Embryonic facial prominence (tissue), 1 donor: Measurements from ENCODE around the gene HLA-DPB1.
"Not testable (repeated sequence)": the region's sequence is repeated elsewhere in the genome, so short reads cannot be mapped to it uniquely, and the experiment has no call there.

Experiments
- DNase-seq: peaks from one replicate; pipeline ENCODE4 v3.0.0-alpha.2; 2016; ENCODE audit errors: extremely low spot score

HLA-DPB1 gene

GRCh38 chr6:33071569-33071968, 4.2 kb upstream of the HLA-DPB1 start:
- DNase-seq, result no peak

GRCh38 chr6:33072508-33073100, 3.2 kb upstream of the HLA-DPB1 start:
- no peak for DNase-seq

GRCh38 chr6:33073431-33073871, 2.3 kb upstream of the HLA-DPB1 start, which contains the start of gene HLA-DPA1:
Gene HLA-DPA1, minus strand, starts transcription at chr6:33073649.
- DNase-seq, result no peak

- no peak for DNase-seq
Observed at GRCh38 chr6:33075208-33075567, 602 bp upstream of the HLA-DPB1 start.

- no peak for DNase-seq
Observed at GRCh38 chr6:33076406-33076934, 680 bp downstream of the HLA-DPB1 start.

GRCh38 chr6:33077908-33078307, 2.1 kb downstream of the HLA-DPB1 start:
- DNase-seq, result no peak

GRCh38 chr6:33078442-33078841, 2.7 kb downstream of the HLA-DPB1 start:
- DNase-seq, result no peak

- no peak for DNase-seq
Observed at GRCh38 chr6:33078919-33079521, 3.2 kb downstream of the HLA-DPB1 start.

GRCh38 chr6:33079580-33079979, 3.8 kb downstream of the HLA-DPB1 start:
- no peak for DNase-seq

GRCh38 chr6:33080127-33081089, 4.6 kb downstream of the HLA-DPB1 start:
- peak; percentile 58 for DNase-seq

- DNase-seq, result no peak
Observed at GRCh38 chr6:33081098-33081824, 5.5 kb downstream of the HLA-DPB1 start.

GRCh38 chr6:33082702-33083101, 6.9 kb downstream of the HLA-DPB1 start:
- no peak for DNase-seq

- no peak for DNase-seq
Observed at GRCh38 chr6:33085627-33086026, 9.8 kb downstream of the HLA-DPB1 start.

- DNase-seq, result no peak
Observed at GRCh38 chr6:33088258-33088930, 12.6 kb downstream of the HLA-DPB1 start.

GRCh38 chr6:33088931-33089620, 13.3 kb downstream of the HLA-DPB1 start:
- DNase-seq, result no peak

GRCh38 chr6:33091957-33092356, 16.2 kb downstream of the HLA-DPB1 start:
- DNase-seq, result no peak

GRCh38 chr6:33092385-33092784, 16.6 kb downstream of the HLA-DPB1 start:
- no peak for DNase-seq

GRCh38 chr6:33093855-33094254, 18.1 kb downstream of the HLA-DPB1 start:
- no peak for DNase-seq

GRCh38 chr6:33095681-33096080, 19.9 kb downstream of the HLA-DPB1 start:
- no peak for DNase-seq

GRCh38 chr6:33101121-33101737, 25.4 kb downstream of the HLA-DPB1 start:
- DNase-seq, result not testable (repeated sequence)
